SK-N-MC (cell line): ENCODE data around the gene MTUS2.

ENCODE experiments used
- EZH2 ChIP-seq: fragments of 200-600 bp; sonication (generic); IDR thresholded peaks from one replicate; pipeline ENCODE4 v1.6.1; 2017; ENCODE audit warnings: antibody characterized with exemption
- POLR2AphosphoS5 ChIP-seq: IDR thresholded peaks from 2 replicates; pipeline ENCODE4 v1.6.1; 2012; ENCODE audit warnings: mild to moderate bottlenecking, low read depth, low read length, borderline replicate concordance

- TF ChIP-seq POLR2AphosphoS5 (no peak), EZH2 (no peak)
Observed at GRCh38 chr13:29481603-29482002, 661.5 kb downstream of the MTUS2 start.
